AG09319 (cell line): ENCODE data around the gene PDCD11.

ENCODE experiments used
- DNase-seq: peaks from one replicate; pipeline ENCODE4 v3.0.0-alpha.2; 2010; ENCODE audit warnings: low read depth; ENCODE audit errors: extremely low read depth
- CTCF ChIP-seq: IDR thresholded peaks from 2 replicates; pipeline ENCODE4 v1.5.1; 2011; ENCODE audit warnings: low read depth, mild to moderate bottlenecking, inconsistent platforms, low read length, moderate library complexity

PDCD11 gene

GRCh38 chr10:103451831-103452505, 55.5 kb downstream of the PDCD11 start, which contains the start of gene CALHM2:
TSS of gene CALHM2 (minus strand) at chr10:103452370. CDS start at chr10:103449941, 2,429 bp downstream.
- no peak for TF ChIP-seq CTCF
- peak; percentile 7 for DNase-seq

GRCh38 chr10:103452506-103453230, 56.2 kb downstream of the PDCD11 start:
- no peak for TF ChIP-seq CTCF
- DNase-seq: no peak

GRCh38 chr10:103454026-103454425, 57.6 kb downstream of the PDCD11 start:
- no peak for TF ChIP-seq CTCF

GRCh38 chr10:103455235-103455634, 58.8 kb downstream of the PDCD11 start:
- TF ChIP-seq CTCF: no peak
- DNase-seq: no peak

More at GRCh38 chr10:103454026-103454425, 57.6 kb downstream of the PDCD11 start:
- no peak for DNase-seq

- no peak for DNase-seq
- no peak for TF ChIP-seq CTCF
Observed at GRCh38 chr10:103456074-103456660, 59.7 kb downstream of the PDCD11 start.

GRCh38 chr10:103457176-103457712, 60.8 kb downstream of the PDCD11 start:
- no peak for TF ChIP-seq CTCF
- no peak for DNase-seq
